GM04504 (cell line): ENCODE results near the gene HHIPL2.

ENCODE experiments used
- DNase-seq: peaks from one replicate; pipeline ENCODE4 v3.0.0-alpha.2; 2012; ENCODE audit warnings: low read depth

Gene HHIPL2

DNA sequence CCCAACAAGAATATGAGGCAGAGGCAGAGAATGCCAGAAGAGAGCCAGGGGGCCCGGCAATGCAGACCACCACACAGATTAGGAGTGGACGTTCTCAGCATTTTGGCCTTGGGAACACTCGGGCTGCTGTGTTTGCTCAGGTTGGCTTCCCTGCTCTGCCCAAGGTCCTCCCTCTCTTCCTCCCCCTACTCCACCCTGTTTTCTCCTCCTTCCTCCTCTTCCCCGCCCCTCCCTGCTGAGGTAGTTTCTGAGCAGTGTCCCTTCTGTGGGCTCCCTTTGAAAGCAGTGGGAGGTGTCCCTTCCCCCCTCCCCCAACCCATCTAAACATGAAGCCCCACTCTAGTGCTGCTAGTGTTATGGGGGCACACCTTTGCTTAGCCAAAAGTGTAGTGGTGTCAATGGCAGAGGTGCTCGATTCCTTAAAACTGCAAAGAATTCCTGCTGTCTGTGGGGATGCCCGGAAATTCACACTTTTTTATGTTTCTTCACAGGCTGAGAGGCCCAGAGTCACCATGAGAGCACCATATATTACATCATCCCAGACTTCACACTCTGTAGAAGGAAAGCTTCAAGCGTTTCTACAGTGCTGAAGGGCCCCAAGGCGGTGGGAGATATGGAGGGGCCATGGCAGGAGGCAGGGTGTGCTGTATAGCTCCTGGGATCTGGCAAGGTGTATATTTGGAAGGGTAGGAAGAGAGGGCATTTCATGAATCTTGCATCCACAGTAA, at the start of gene HHIPL2:
Gene HHIPL2 (minus strand): TSS at position 161 of the 728 bp plus-strand sequence. CDS start 60 bp downstream, at position 101.
- DNase-seq, result no peak

DNA sequence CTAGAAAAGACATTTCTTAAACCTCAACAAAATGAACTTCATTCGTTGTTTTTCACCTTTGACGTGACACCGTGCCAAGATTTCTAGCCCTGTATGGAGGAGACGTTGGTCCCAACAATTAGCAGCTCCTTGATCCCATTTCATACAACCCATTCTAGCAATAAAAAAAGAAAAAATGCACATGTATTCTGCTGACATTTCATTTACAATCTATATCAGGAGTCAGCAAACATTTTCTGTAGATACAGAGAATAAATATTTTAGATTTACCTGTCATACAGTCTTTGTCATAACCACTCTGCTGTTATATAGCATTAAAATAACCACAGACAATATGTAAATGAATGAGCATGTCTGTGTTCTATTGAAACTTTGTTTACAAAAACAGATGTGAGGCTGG, 48.8 kb upstream of the HHIPL2 start:
- no peak for DNase-seq

DNA sequence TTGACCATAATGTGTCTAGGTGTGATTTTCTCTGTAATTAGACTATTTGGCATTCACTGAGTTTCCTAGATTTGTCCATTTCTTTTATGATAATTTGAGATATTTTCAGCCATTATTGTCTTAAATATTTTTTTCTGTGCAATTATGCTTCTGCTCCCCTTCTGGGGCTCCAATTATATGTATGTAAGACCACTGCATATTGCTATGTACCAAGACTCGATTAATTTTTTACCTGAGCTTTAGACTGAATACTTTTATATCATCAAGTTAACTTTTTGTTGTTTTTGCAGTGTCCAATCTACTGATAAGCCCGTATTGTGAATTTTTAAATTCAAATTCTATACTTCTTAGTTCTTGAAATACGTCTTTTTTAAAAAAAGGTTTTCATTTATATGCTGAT, 46.9 kb upstream of the HHIPL2 start:
- no peak for DNase-seq

DNA sequence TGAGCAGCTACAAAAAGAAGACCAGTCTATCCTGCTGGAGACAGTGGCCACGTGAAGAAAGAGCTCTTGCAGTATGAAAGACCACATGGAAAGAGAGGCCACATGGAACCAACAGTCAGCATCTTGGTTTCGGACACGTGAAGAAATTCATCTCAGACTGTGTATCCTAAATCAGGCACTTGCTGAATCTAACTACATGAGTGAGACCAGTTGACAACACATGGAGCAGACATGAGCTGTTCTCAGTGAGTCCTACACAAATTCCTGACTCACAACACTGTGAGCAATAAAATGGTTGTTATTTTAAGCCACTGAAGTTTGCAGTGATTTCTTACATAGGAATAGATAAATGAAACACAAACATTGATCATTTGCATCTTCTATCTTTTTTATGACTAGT, 44.3 kb upstream of the HHIPL2 start:
- DNase-seq, result no peak

DNA sequence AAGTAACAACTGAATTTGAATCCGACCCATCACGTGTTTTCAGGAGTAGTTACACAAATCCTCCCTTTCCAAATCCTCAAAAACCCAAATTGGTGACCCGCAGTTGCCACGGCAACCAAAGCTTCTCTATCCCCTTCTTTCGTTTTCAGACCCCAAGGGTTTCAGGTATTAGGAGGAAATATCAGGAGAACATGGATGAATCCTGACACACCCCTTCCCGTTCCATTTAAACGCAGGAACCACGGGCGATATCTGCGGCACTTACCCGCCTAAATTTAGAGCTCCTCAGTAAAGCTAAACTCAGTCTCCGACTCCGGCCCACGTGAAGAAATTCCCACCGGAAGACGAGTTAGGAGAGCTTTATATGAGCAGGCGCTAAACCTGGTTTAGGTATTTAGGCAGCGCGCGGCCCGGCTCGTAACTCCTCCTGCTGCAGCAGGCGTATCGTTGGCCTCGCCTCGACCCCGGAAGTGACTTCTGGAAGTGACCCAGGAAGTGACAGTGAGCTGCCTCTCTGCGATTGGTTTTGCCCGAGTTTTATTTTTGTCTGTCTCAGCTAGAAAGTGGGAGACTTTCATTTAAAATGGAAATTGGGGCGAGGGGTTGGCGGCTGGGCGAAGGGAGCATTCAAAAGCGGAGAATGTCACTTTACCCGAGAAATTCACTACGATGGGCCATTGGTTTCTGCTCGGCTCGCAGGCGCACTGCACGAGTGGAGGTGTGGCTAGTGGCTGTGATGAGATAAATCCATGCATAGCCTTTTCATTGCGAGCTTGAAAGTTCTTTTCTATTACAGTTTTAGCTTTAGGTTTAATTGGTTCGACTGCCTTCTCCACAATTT, 41.8 kb upstream of the HHIPL2 start, which contains the start of gene TAF1A:
Gene TAF1A (minus strand): TSS at position 472 of the 841 bp plus-strand sequence.
- peak; percentile 70 for DNase-seq

DNA sequence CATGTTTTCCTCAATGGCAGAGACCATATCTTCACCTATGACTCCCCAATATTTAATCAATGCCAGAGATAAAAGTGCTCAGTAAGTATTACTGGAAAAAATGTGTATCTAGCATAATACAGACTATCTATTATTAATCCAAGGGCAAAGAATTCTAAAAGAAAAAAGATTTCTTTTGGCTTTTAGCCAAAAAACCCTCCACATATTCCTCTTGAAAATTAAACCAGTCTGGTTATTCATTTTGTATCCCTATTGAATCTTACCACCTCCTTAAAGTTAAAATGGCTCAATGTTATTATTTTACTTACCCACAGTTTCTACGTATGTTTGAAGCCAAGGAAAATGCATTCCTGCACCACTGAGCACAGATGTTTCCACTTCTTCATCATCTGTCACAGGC, 40.2 kb upstream of the HHIPL2 start:
- DNase-seq, result no peak

DNA sequence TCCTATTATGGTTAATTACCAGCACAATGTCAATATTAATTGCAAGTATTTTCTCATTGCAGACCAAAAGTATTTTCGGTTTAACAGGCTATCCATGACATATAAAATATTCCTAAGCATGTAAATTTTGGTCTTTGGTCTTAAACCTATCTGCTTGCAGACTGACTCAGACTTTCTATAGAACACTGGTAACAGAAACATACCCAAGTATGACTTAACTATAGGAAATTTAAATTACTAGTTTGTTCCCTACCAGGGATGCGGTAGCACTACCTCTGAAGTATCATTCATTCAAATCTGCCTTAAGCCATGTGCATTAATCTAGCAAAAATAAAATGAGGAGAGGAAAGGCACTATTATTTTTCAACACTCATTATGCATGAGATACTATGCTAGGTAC, 38.9 kb upstream of the HHIPL2 start:
- DNase-seq, result no peak

DNA sequence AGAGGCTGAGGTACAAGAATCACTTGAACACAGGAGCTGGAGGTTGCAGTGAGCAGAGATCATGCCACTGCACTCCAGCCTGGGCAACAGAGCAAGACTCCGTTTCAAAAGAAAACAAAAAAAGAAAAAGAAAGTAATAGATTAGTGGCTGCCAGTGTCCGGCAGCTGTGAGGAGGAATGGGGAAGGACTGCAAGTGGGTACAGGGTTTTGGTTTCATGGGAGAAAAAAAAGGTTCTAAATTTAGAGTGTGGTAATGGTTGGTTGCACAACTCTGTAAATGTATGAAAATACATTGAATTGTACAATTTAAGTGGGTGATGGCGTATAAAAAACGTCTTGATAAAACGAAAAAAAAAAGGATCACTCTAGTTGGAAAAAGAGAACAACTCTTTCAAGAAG, 35.2 kb upstream of the HHIPL2 start:
- DNase-seq, result no peak

DNA sequence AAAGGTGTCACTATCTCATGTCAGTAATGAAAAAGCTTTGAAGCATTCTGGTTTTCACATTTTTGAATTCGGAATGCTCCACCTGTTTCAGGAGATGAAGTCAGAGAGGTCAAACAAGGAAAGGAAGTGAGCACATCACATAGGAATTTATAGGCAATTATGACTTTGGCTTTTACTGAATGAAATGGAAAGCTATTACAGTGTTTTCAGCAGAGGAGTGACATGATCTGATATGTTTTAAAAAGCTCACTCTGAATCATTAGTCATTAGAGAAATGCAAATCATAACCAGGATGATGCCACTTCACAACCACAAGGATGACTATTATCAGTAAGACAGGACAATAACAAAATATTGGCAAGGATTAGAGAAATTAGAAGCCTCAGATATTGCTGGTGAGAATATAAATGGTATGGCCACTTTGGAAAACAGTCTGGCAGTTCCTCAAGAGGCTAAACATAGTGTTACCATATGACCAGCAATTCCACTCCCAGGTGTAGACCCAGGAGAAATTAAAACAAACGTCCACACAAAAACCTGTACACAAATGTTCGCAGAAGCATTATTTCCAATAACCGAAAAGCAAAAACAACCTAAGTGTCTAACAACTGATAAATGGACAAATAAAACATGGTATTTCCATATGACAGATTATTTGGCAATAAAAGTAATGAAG, 34.3 kb upstream of the HHIPL2 start:
- DNase-seq, result peak; percentile 10

DNA sequence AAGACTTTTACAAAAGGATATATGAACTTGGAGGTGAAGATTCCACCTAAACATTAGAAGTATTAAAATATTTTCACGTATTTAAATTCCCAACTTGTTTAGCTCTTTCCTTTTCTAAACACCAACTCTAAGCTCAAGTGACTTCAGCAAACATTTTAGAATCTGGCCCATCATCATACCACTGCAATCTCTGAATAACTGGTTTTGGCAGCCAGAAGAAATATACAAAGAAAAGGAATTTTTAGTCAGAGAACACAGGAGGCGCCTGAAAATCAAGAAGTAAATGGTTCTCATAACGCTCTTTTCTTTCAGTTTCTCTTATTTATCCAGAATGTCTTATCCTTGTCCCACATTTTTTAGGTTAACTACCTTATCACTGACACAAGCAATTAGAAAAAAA, 31.4 kb upstream of the HHIPL2 start:
- DNase-seq, result no peak

DNA sequence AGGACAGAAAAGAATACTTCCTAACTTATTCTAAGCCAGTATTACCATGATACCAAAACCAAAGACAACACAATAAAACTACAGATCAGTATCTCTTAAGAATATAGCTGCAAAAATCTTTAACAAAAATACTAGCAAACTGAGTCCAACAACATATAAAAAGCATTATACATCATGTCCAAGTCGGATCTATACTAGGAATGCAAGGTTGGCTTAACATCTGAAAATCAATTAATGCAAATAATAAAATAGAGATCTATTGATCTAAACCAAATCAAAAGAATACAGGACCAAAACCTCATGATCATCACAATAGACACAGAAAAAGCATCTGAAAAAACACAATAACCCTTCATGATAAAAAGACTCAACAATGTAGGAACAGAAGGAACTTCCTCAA, 22.9 kb upstream of the HHIPL2 start:
- DNase-seq, result no peak

DNA sequence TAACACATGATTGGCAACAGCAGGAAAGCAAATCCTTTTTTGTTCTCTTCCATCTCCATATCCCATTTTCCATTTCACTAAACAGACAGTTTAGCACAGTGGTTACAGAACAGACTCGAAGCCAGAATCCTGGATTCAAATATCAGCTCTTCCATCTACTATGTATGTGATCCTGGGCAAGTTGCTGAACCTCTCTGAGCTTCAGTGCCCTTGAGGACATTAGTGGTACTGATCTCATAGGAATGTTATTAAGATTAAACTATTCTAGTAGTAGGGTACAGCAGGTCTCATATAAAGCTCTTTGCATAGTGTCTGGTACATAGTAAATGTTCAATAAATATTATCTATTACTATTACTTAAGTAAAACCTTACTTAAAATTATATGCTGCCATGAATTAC, 13.8 kb upstream of the HHIPL2 start:
- DNase-seq, result no peak

DNA sequence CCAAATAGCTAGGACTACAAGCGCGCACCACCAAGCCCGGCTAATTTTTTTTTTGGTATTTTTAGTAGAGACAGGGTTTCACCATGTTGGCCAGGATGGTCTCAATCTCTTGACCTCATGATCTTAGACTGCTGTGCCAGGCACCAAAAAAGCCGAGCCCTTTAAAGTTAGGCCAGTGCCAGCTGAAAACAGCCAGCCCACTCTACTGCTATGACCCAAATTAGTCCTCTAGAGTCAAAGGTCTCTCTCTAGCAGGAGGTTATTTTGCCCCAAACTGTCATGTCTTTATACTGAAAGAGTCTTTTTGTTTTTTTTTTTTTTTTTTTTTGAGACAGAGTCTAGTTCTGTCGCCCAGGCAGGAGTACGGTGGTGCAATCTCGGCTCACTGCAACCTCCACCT, 9.7 kb upstream of the HHIPL2 start:
- no peak for DNase-seq

DNA sequence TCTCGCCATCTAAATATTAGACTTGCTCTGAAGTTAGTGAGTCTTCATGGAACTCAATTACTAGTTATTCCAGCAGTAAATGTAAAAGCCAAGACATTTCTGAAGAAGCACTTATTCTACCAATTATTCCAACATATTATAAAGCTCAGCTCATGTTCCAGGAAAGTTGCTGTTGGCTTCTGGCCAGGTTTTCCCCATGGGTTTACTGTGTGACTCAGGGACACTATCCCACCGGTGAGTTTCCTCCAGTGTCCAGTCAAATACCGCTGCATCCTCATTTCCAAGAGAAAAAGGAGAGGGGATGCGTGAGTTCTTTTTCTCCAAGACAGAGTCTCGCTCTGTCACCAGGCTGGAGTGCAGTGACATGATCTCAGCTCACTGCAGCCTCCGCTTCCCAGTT, 9.2 kb upstream of the HHIPL2 start:
- DNase-seq, result no peak

DNA sequence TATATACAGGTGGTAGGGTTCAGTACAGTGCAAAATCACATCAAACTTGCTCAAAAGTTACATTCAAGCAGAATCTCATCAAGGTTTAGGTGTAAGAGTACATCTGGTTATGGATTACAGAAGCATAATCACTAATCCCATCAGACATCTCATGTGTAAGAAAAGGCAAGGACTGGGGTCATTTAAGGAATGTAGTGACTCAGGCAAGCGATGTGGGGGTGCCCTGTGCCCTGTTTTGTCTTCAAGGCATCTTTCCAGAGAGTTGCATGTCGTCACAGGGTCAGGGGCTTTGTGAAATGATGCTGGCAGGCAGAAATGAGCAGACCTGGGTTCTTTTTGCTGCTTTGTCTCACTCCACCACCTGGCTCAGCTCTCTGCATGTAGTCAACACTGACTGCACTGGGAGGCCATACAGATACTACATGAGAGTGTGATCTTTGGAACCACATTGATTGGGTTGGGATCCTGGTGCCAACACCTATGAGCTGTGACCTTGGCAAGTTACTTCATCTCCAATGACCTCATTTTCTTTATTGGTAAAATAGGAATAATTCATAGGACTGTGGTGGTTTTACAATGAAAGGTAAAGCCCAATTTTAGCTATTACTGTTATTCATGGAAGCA, 8.2 kb upstream of the HHIPL2 start:
- no peak for DNase-seq

DNA sequence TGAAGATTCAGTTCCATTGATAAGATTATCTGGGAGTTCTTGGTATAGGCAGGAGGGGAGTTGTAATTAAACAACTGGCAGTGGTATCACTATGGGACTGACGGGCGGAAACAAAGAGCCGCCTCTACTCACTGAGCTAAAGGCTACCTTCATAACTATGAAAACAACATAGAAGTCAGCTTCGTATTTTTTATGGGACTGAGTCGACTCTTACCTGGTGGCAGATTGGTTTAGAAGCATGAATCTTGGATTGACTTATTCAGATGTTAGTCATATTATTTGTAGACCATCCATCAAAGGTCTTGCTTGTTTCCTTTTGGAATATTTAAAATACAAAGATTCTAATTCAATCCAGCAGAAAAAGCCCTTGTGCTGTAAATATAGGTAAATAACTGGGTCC, 6.3 kb upstream of the HHIPL2 start:
- no peak for DNase-seq

DNA sequence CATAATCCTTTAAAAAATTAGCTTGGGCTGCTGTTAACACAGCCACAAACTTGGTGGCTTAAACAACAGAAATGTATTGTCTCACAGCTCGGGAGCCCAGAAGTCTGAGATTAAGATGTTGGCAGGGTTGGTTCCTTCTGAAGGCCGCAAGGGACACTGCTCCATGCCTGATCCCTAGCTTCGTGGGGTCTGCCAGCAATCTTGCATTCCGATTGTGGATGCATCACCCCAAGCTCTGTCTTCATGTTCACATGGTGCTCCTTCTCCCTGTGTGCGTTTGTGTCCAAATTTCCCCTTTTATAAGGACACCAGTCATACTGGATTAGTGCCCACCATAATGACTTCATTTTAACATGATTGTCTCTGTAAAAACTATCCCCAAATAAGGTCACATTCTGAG, 5.0 kb upstream of the HHIPL2 start:
- DNase-seq, result peak; percentile 5

DNA sequence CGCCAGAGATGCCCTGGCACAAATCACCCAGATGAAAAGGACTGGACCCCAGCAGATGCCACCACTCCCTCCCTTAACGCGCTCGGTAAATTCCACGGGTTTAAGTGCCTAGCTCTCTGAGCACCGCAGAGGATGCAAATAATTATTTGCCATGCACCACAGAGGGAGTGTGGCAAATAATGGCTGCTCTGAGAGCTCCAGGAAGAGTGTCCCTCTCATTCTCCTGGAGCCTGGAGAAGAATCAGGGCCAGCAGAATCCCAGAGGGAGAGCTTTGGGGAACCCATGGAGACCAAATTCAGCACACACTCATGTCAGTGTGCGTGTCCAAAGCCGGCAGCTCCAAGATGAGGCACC, 667 bp downstream of the HHIPL2 start:
- no peak for DNase-seq

DNA sequence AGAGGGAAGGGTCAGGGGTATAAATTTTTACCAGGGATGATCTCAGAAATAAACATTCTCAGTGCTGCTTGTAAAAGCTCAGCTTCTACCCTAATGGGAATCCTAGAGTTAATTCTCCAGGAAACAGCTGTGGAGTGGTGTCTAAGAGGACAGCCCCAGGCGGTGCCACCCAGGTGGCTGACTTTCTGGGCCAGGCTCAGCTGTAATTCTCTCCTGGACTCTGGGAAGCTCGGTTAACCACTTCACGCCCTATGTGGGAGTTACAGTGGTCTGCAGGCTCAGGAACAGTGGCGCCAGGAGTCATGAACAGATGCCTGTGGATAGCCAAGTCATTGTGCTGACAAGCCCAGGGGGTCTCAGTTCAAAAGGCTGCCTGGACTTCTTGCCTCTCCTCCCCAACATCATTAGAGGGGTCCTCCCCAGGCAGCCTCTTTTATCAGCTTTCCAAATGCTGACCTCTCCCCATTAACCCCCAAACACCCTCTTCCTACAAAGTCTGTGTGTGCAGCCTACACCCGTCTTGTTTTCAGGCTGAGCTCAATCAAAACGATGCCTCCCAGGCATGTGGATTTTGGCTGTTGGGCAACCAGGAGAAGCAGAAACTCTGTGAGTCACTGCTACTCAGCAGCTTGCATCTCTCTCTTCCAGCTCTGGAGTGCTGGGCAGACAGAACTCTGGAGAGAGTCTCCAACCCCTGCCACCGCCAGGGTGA, 1.2 kb downstream of the HHIPL2 start:
- peak; percentile 78 for DNase-seq

DNA sequence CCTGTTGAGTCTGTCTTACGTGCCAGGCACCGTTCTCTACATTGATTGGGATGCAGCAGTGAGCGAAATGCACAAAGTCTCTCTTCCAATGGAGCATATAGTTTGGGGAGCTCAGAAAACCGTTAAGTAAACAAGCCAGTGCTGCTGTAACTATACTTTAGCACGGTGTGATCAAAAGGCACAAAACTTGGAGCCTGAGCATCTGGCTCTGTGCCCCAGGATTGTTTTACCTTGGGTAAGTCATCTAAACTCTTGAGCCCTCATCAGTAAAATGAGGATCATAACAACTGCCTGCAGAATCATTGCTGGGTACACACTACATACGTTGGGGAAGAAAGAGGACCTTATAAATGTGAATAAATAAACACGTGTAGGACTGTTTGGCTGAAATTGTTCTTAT, 1.8 kb downstream of the HHIPL2 start:
- no peak for DNase-seq

DNA sequence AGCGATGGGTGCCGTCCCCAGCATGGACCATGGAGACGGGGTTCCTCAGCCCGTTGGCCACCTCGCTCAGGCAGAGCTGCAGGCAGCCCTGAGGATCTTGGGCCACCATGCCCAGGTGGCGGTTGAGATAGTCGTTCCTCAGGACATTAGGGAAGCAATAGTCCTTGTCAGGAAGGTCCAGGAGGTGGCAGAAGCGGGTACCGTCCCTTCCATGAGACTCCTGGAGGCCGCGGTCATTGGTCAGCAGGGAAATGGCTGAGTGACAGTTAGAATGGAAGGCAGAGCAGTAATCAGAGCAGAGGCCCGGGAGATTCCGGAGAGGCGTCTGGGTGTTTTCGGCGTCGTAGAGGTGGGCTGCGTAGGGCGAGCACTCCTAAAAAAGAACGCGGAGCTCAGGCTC, 4.1 kb downstream of the HHIPL2 start:
- no peak for DNase-seq

DNA sequence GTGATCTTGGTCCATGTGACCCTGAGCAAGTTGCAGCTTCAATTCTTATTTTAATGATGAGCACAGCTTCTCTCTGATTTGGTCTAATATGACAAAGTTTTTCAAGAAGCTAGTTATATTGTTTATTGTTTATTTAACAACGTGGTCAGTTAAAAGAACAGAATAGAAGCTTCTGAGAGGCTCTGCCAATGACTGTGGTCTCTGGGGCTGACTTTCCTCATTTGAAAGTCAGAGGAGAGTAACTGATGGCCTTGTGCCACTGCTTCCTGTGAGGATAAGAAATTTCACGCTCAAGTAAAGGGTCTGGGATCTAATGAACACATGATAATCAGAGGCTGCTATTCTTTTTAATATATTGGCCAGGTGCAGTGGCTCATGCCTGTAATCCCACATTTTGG, 7.3 kb downstream of the HHIPL2 start:
- no peak for DNase-seq
